ENCODE data around the gene TSKU.

The TSKU gene

DNA sequence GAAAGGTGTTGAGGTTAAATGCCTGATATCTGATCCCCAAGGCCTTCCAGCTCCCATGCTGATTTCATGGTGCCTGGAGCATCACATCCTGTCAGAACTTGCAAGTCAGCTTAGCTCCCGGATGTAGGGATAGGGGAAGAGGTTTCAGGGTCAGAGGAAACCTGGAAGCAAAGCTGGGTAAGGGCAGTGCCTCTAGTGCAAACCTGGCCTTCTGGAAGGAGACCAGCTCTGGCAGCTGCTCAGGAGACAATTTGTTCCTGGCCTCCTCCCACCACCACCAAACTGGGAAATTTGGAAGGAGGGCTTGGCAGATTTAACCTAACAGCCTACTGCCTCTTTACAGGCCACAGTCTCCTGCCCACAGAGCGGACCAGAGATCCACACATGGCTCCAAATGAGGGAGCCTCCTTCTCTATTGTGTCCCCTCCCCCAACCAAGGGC lies 9.2 kb upstream of the TSKU start:
- H3K4me1 ChIP-seq (ENCODE audit: insufficient read depth, low read length), result peaks cover 7% of the 10 kb centered on the region; the same call in 1 of the 2 replicates
- no peaks in the 10 kb centered on the region for H3K79me2 ChIP-seq (ENCODE audit: insufficient read depth, low read length)
- no peak overlapping the region for H3K27ac ChIP-seq (ENCODE audit: low read length)
- no peaks in the 10 kb centered on the region for H3K36me3 ChIP-seq (ENCODE audit: insufficient read depth, low read length)
- ATAC-seq (ENCODE audit: insufficient read depth, low read depth), result no peak
- H3K4me2 ChIP-seq (ENCODE audit: insufficient read depth, low read length), result no peak overlapping the region
- H3K9ac ChIP-seq (ENCODE audit: low read depth, low read length), result no peak overlapping the region
- DNase-seq, result no peak
- no peaks in the 10 kb centered on the region for H4K20me1 ChIP-seq (ENCODE audit: insufficient read depth, low read length)
- H3K9me3 ChIP-seq (ENCODE audit: insufficient read depth, low read length, severe bottlenecking), result peaks cover 5% of the 10 kb centered on the region
- H3K27me3 ChIP-seq (ENCODE audit: insufficient read depth, low read length, poor library complexity), result no peaks in the 10 kb centered on the region
- TF ChIP-seq EZH2 (IDR thresholded peaks at IDR 0.05; ENCODE audit: borderline replicate concordance, low read depth, low read length, severe bottlenecking), result no peak
- TF ChIP-seq, protein P1, sequence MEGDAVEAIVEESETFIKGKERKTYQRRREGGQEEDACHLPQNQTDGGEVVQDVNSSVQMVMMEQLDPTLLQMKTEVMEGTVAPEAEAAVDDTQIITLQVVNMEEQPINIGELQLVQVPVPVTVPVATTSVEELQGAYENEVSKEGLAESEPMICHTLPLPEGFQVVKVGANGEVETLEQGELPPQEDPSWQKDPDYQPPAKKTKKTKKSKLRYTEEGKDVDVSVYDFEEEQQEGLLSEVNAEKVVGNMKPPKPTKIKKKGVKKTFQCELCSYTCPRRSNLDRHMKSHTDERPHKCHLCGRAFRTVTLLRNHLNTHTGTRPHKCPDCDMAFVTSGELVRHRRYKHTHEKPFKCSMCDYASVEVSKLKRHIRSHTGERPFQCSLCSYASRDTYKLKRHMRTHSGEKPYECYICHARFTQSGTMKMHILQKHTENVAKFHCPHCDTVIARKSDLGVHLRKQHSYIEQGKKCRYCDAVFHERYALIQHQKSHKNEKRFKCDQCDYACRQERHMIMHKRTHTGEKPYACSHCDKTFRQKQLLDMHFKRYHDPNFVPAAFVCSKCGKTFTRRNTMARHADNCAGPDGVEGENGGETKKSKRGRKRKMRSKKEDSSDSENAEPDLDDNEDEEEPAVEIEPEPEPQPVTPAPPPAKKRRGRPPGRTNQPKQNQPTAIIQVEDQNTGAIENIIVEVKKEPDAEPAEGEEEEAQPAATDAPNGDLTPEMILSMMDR (IDR thresholded peaks at IDR 0.05; ENCODE audit: borderline replicate concordance, extremely low read depth, low read length, poor library complexity, severe bottlenecking), result no peak
- no peak overlapping the region for H2AFZ ChIP-seq (ENCODE audit: low read depth, low read length)
- H3K4me3 ChIP-seq (ENCODE audit: low read depth in 1 of 2, low read length in 2 of 2), result no peak overlapping the region

DNA sequence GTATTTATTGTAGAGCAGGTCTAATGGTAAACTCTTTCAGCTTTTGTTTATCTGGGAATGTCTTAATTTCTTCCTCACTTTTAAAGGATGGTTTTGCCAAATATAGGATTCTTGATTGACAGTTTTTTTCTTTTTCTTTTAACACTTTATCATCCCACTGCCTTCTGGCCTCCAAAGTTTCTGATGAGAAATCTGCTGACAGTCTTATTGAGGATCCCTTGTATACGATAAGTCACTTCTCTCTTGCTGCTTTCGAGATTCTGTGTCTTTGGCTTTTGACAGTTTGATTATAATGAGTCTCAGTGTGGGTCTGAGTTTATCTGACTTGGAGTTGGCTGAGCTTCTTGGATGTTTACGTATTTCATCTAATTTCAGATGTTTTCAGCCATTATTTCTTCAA lies 6.7 kb upstream of the TSKU start:
- no peak for ATAC-seq (ENCODE audit: insufficient read depth, low read depth)
- Histone ChIP-seq H3K36me3 (ENCODE audit: insufficient read depth, low read length) (no peaks in the 10 kb centered on the region), H4K20me1 (ENCODE audit: insufficient read depth, low read length) (no peaks in the 10 kb centered on the region), H3K79me2 (ENCODE audit: insufficient read depth, low read length) (no peaks in the 10 kb centered on the region), H3K9me3 (ENCODE audit: insufficient read depth, low read length, severe bottlenecking) (peaks cover 5% of the 10 kb centered on the region), H3K4me2 (ENCODE audit: insufficient read depth, low read length) (no peak overlapping the region), H3K4me3 (ENCODE audit: low read depth in 1 of 2, low read length in 2 of 2) (no peak overlapping the region), H2AFZ (ENCODE audit: low read depth, low read length) (no peak overlapping the region), H3K27me3 (ENCODE audit: insufficient read depth, low read length, poor library complexity) (no peaks in the 10 kb centered on the region), H3K27ac (ENCODE audit: low read length) (no peak overlapping the region), H3K4me1 (ENCODE audit: insufficient read depth, low read length) (peaks cover 9% of the 10 kb centered on the region), H3K9ac (ENCODE audit: low read depth, low read length) (no peak overlapping the region)
- no peak for DNase-seq
- no peak for TF ChIP-seq EZH2 (IDR thresholded peaks at IDR 0.05; ENCODE audit: borderline replicate concordance, low read depth, low read length, severe bottlenecking)
- TF ChIP-seq, protein P1 (IDR thresholded peaks at IDR 0.05; ENCODE audit: borderline replicate concordance, extremely low read depth, low read length, poor library complexity, severe bottlenecking), result no peak

DNA sequence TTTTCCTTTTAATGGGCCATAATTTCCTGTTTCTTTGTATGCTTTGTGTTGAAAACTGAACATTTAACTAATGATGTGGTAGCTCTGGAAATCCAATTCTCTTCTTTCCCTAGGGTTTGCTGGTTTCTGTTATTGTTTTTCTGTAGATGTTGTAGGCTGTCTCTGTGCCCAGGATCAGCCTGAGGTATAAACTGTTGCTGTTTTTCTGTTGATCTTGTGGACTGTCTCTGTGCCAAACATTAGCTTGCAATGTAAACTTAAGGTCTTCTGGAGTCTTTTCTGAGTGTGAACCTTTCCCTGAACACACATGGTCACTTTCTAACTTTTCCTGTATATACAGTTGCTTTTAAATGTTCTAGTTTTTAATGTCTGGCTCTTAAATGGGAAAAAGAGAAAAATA lies 5.9 kb upstream of the TSKU start:
- Histone ChIP-seq H3K27me3 (ENCODE audit: insufficient read depth, low read length, poor library complexity) (no peaks in the 10 kb centered on the region), H3K9me3 (ENCODE audit: insufficient read depth, low read length, severe bottlenecking) (peaks cover 5% of the 10 kb centered on the region), H2AFZ (ENCODE audit: low read depth, low read length) (no peak overlapping the region), H3K36me3 (ENCODE audit: insufficient read depth, low read length) (no peaks in the 10 kb centered on the region), H3K79me2 (ENCODE audit: insufficient read depth, low read length) (no peaks in the 10 kb centered on the region), H4K20me1 (ENCODE audit: insufficient read depth, low read length) (no peaks in the 10 kb centered on the region), H3K27ac (ENCODE audit: low read length) (no peak overlapping the region), H3K4me1 (ENCODE audit: insufficient read depth, low read length) (peaks cover 10% of the 10 kb centered on the region), H3K4me3 (ENCODE audit: low read depth in 1 of 2, low read length in 2 of 2) (no peak overlapping the region), H3K9ac (ENCODE audit: low read depth, low read length) (no peak overlapping the region), H3K4me2 (ENCODE audit: insufficient read depth, low read length) (no peak overlapping the region)
- TF ChIP-seq, protein P1 (IDR thresholded peaks at IDR 0.05; ENCODE audit: borderline replicate concordance, extremely low read depth, low read length, poor library complexity, severe bottlenecking), result no peak
- TF ChIP-seq EZH2 (IDR thresholded peaks at IDR 0.05; ENCODE audit: borderline replicate concordance, low read depth, low read length, severe bottlenecking), result no peak
- DNase-seq, result no peak
- ATAC-seq (ENCODE audit: insufficient read depth, low read depth), result no peak

DNA sequence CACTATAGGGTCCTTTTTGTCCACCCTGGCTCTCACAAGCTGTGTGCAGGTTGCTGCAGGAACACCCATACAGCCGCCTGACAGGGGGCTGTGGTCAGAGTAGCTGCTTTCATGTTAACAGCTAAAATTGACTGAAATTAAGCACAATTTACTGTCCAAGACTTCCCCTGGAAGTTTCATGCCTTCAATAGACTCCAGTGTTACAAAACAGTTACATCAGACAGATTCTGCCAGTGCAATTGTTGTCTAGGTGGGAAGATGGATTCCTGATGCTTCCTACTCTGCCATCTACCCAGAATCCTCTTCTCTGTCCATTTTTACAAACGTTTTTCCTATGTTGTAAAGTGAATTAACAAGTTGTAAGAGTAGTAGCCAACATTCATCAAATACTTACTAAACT lies 5.3 kb upstream of the TSKU start:
- Histone ChIP-seq H3K4me2 (ENCODE audit: insufficient read depth, low read length) (no peak overlapping the region), H3K4me1 (ENCODE audit: insufficient read depth, low read length) (peaks cover 12% of the 10 kb centered on the region), H3K4me3 (ENCODE audit: low read depth in 1 of 2, low read length in 2 of 2) (no peak overlapping the region), H3K36me3 (ENCODE audit: insufficient read depth, low read length) (no peaks in the 10 kb centered on the region), H3K27me3 (ENCODE audit: insufficient read depth, low read length, poor library complexity) (no peaks in the 10 kb centered on the region), H3K9ac (ENCODE audit: low read depth, low read length) (no peak overlapping the region), H3K9me3 (ENCODE audit: insufficient read depth, low read length, severe bottlenecking) (peaks cover 5% of the 10 kb centered on the region), H3K27ac (ENCODE audit: low read length) (no peak overlapping the region), H3K79me2 (ENCODE audit: insufficient read depth, low read length) (no peaks in the 10 kb centered on the region), H2AFZ (ENCODE audit: low read depth, low read length) (no peak overlapping the region), H4K20me1 (ENCODE audit: insufficient read depth, low read length) (no peaks in the 10 kb centered on the region)
- ATAC-seq (ENCODE audit: insufficient read depth, low read depth) (no peak), DNase-seq (no peak)
- TF ChIP-seq, protein P1 (IDR thresholded peaks at IDR 0.05; ENCODE audit: borderline replicate concordance, extremely low read depth, low read length, poor library complexity, severe bottlenecking), result no peak
- no peak for TF ChIP-seq EZH2 (IDR thresholded peaks at IDR 0.05; ENCODE audit: borderline replicate concordance, low read depth, low read length, severe bottlenecking)
